H1 (cell line): ENCODE measurements around the gene ADGRA3. TPM values are rescaled to one million over a fixed set of nuclear protein-coding genes. Genes with fewer than 3 reads are reported as not detected.
"Not testable (repeated sequence)": the region's sequence is repeated elsewhere in the genome, so short reads cannot be mapped to it uniquely, and the experiment has no call there.

Source experiments
- CTCF ChIA-PET: fragments of 300-600 bp; sonication (Branson Sonifier 250); formaldehyde crosslinking; loops from one replicate; lab custom pipeline; 2021; ENCODE audit not compliant: partially characterized antibody; lab: Charles Lee
- POLR2A ChIA-PET: fragments of 300-600 bp; sonication (Branson Sonifier 250); formaldehyde crosslinking; loops from one replicate; lab custom pipeline; 2021; ENCODE audit warnings: inconsistent platforms; ENCODE audit not compliant: partially characterized antibody; lab: Charles Lee
- DNase-seq, 2 experiments: peaks; one replicate each; pipeline versions ENCODE4 v3.0.0 to v3.0.0-alpha.2; 2010 to 2022; ENCODE audit warnings: low spot score in 2 of 2, low read depth in 1 of 2, mixed read lengths in 1 of 2
- FAIRE-seq: peaks from 2 replicates; lab custom pipeline; 2011; peaks lifted over from hg19 to GRCh38; lab: Jason Lieb, UNC
- H2AFZ ChIP-seq: 2 replicates; pipeline ENCODE4 v1.8.1; 2012; ENCODE audit warnings: low read length, inconsistent platforms
- H2AK5ac ChIP-seq: 2 replicates; pipeline ENCODE4 v1.6.1; 2013; ENCODE audit warnings: low read depth, low read length
- H2BK120ac ChIP-seq: replicated peaks from 2 replicates; pipeline ENCODE3; 2013; ENCODE audit warnings: low read depth, low read length, inconsistent platforms
- H2BK12ac ChIP-seq: 2 replicates; pipeline ENCODE4 v1.6.1; 2013; ENCODE audit warnings: low read depth, low read length
- H2BK15ac ChIP-seq: 2 replicates; pipeline ENCODE4 v1.6.1; 2013; ENCODE audit warnings: low read length
- H2BK20ac ChIP-seq: 2 replicates; pipeline ENCODE4 v1.6.1; 2013; ENCODE audit warnings: low read length
- H2BK5ac ChIP-seq: 2 replicates; pipeline ENCODE4 v1.6.1; 2013; ENCODE audit warnings: low read depth, low read length
- H3K14ac ChIP-seq: 2 replicates; pipeline ENCODE4 v1.6.1; 2013; ENCODE audit warnings: inconsistent platforms; ENCODE audit not compliant: insufficient read length
- H3K18ac ChIP-seq: 2 replicates; pipeline ENCODE4 v1.6.1; 2013; ENCODE audit warnings: low read length; ENCODE audit errors: extremely low read depth
- H3K23ac ChIP-seq: 2 replicates; pipeline ENCODE4 v1.6.1; 2013; ENCODE audit warnings: inconsistent platforms; ENCODE audit not compliant: insufficient read length
- H3K23me2 ChIP-seq: 2 replicates; pipeline ENCODE4 v1.6.1; 2013; ENCODE audit warnings: low read depth, low read length
- H3K27ac ChIP-seq: 2 replicates; pipeline ENCODE4 v1.6.1; 2011; ENCODE audit warnings: low read depth, low read length, inconsistent platforms
- H3K27me3 ChIP-seq, 4 experiments: replicated peaks in 1 of 4; 1 replicate in 1 of 4; 2 replicates in 3 of 4; pipeline versions ENCODE4 v1.6.1 to v1.8.1; 2011 to 2013; ENCODE audit warnings: low read length in 3 of 4, mild to moderate bottlenecking in 3 of 4, inconsistent platforms in 2 of 4, mixed read lengths in 2 of 4, moderate library complexity in 1 of 4; ENCODE audit not compliant: control insufficient read depth in 3 of 4, insufficient read depth in 3 of 4; ENCODE audit errors: extremely low read depth in 1 of 4
- H3K36me3 ChIP-seq, 4 experiments: 2 replicates each; pipeline versions ENCODE4 v1.6.1 to v1.8.1; 2011 to 2013; ENCODE audit warnings: mild to moderate bottlenecking in 4 of 4, low read length in 3 of 4, moderate library complexity in 2 of 4, control low read depth in 1 of 4, inconsistent platforms in 1 of 4; ENCODE audit not compliant: insufficient read depth in 4 of 4, control insufficient read depth in 2 of 4
- H3K4ac ChIP-seq: replicated peaks from 2 replicates; pipeline ENCODE3; 2013; ENCODE audit warnings: low read length, low read depth, mixed read lengths, inconsistent platforms; ENCODE audit not compliant: insufficient read length
- H3K4me1 ChIP-seq, 4 experiments: replicated peaks in 1 of 4; 1 replicate in 1 of 4; 2 replicates in 3 of 4; pipeline versions ENCODE4 v1.6.1 to v1.8.1; 2011 to 2013; ENCODE audit warnings: low read length in 3 of 4, inconsistent platforms in 2 of 4, mixed read lengths in 1 of 4; ENCODE audit not compliant: insufficient read depth in 4 of 4, control insufficient read depth in 3 of 4
- H3K4me2 ChIP-seq, 2 experiments: 2 replicates each; pipeline versions ENCODE4 v1.6.1 to v1.8.1; 2011 to 2013; ENCODE audit warnings: low read depth in 2 of 2, low read length in 2 of 2, control low read depth in 1 of 2, inconsistent platforms in 1 of 2, mild to moderate bottlenecking in 1 of 2; ENCODE audit not compliant: insufficient read depth in 1 of 2
- H3K4me3 ChIP-seq, 4 experiments: fragments of 200-600, 300-600 bp in 1 of 4; sonication (generic), shearing (Covaris generic), sonication (Bioruptor Twin) in 1 of 4; 2 replicates each; pipeline versions ENCODE4 v1.5.1 to v1.8.1; 2011 to 2016; ENCODE audit warnings: low read length in 4 of 4, low read depth in 3 of 4, control low read depth in 2 of 4, inconsistent platforms in 2 of 4, mild to moderate bottlenecking in 2 of 4, mixed read lengths in 1 of 4, moderate library complexity in 1 of 4; ENCODE audit not compliant: insufficient read depth in 2 of 4; ENCODE audit errors: extremely low read depth in 1 of 4
- H3K56ac ChIP-seq: replicated peaks from 2 replicates; pipeline ENCODE3; 2013; ENCODE audit warnings: low read depth, mild to moderate bottlenecking, mixed read lengths, low read length, inconsistent platforms; ENCODE audit not compliant: insufficient read length
- H3K79me1 ChIP-seq: 2 replicates; pipeline ENCODE4 v1.6.1; 2013; ENCODE audit warnings: low read depth, low read length, control low read depth
- H3K79me2 ChIP-seq, 2 experiments: 2 replicates each; pipeline versions ENCODE4 v1.6.1 to v1.8.1; 2012 to 2013; ENCODE audit warnings: low read length in 2 of 2, mild to moderate bottlenecking in 2 of 2, inconsistent platforms in 1 of 2; ENCODE audit not compliant: insufficient read depth in 2 of 2, control insufficient read depth in 1 of 2
- H3K9ac ChIP-seq, 4 experiments: replicated peaks in 1 of 4; 1 replicate in 1 of 4; 2 replicates in 3 of 4; pipeline versions ENCODE4 v1.6.1 to v1.8.1; 2011 to 2013; ENCODE audit warnings: low read depth in 3 of 4, low read length in 3 of 4, control low read depth in 2 of 4, mild to moderate bottlenecking in 2 of 4, moderate library complexity in 2 of 4, inconsistent platforms in 1 of 4; ENCODE audit errors: extremely low read depth in 1 of 4
- H3K9me3 ChIP-seq, 2 experiments: 2 replicates each; pipeline versions ENCODE4 v1.6.1 to v1.8.1; 2012 to 2013; ENCODE audit warnings: mild to moderate bottlenecking in 2 of 2, moderate library complexity in 2 of 2, control low read depth in 1 of 2, inconsistent platforms in 1 of 2, low read depth in 1 of 2, low read length in 1 of 2, mixed read lengths in 1 of 2; ENCODE audit not compliant: insufficient read depth in 2 of 2
- H4K20me1 ChIP-seq, 2 experiments: replicated peaks in 1 of 2; 2 replicates each; pipeline versions ENCODE3 to v1.8.1; 2011 to 2013; ENCODE audit warnings: inconsistent platforms in 2 of 2, low read length in 2 of 2, mild to moderate bottlenecking in 1 of 2; ENCODE audit not compliant: insufficient read depth in 2 of 2, control insufficient read depth in 1 of 2
- H4K5ac ChIP-seq: 2 replicates; pipeline ENCODE4 v1.6.1; 2013; ENCODE audit warnings: low read length, low read depth, mixed read lengths, inconsistent platforms; ENCODE audit not compliant: insufficient read length
- H4K8ac ChIP-seq: 2 replicates; pipeline ENCODE4 v1.8.0; 2013; ENCODE audit warnings: mild to moderate bottlenecking, moderate library complexity, low read length, inconsistent platforms; ENCODE audit not compliant: insufficient read depth; ENCODE audit errors: extremely low read depth
- H4K91ac ChIP-seq: replicated peaks from 2 replicates; pipeline ENCODE3; 2013; ENCODE audit warnings: low read length, mixed read lengths, inconsistent platforms; ENCODE audit not compliant: insufficient read length
- NANOG ChIP-seq: IDR thresholded peaks from 2 replicates; pipeline ENCODE4 v1.6.1; 2011; ENCODE audit warnings: low read length, low read depth, mild to moderate bottlenecking, inconsistent platforms; ENCODE audit not compliant: insufficient read depth, poor library complexity, severe bottlenecking
- WGBS, 2 experiments: shearing (Covaris generic) in 1 of 2; methylation state at CpG; one replicate each; pipeline versions ENCODE4 v1.1.6 to v1.1.7; 2013 to 2015; ENCODE audit warnings: low lambda C conversion rate in 2 of 2, mixed read lengths in 2 of 2, inconsistent platforms in 1 of 2, low coverage in 1 of 2, missing lambda C conversion rate in 1 of 2; ENCODE audit not compliant: insufficient replicate concordance in 2 of 2, insufficient coverage in 1 of 2, insufficient read length in 1 of 2; ENCODE audit errors: extremely low coverage in 1 of 2, missing lambda C conversion rate in 1 of 2; 5-methylcytosine and 5-hydroxymethylcytosine counted together
- polyA plus RNA-seq, 7 experiments: library from polyadenylated mRNA; depleted of rRNA in 3 of 7; stranded (reverse) in 5 of 7; unstranded in 2 of 7; fragments of >200 nt in 5 of 7; fragments of 200-250 nt in 2 of 7; gene quantifications; 1 replicate in 5 of 7; 2 replicates in 1 of 7; 4 replicates in 1 of 7; pipeline versions ENCODE4 v1.2.1 to v1.2.3, GENCODE V29; 2011 to 2013; ENCODE audit warnings: missing spikeins in 2 of 7, mixed read lengths in 2 of 7
- total RNA-seq: library from RNA; stranded (reverse); fragmentation: NEBNext Ultra II Directional; extraction: Animal tissue kit (Norgen Biotek cat#: 25700); gene quantifications from 2 replicates; pipeline ENCODE4 v1.2.1, GENCODE V29; 2021

The ADGRA3 gene
- total and polyA plus RNA-seq, 2 of the 8 experiments (the other 6 are each of a cell fraction or from before 2014, with no cell fraction given), result 31.5 to 63.0 TPM

DNA sequence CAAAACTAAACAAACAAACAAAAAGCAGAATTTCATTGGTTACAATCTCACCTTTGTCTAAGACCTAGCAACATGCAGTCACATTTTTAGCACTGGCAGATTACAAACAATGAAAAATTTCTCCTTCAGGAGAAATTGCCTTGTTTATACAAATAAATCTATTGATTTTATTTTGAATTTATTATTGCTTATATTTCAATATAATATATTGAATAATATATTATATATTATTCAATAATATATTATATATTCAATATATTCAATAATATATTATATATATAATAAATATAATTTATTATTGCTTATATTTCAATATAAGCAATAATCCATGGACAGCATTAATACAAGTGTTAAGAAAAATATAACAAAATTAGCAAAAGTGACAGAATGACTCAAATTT is 131.7 kb downstream of the ADGRA3 start (continued):
- TF ChIP-seq NANOG, result no peak

GRCh38 chr4:22382216-22382615 is 133.7 kb downstream of the ADGRA3 start:
- H3K4me2 ChIP-seq, H3K4me1 ChIP-seq, H3K27me3 ChIP-seq, H2BK120ac ChIP-seq, H4K8ac ChIP-seq, H3K14ac ChIP-seq, H2BK20ac ChIP-seq, H2AK5ac ChIP-seq, H3K4ac ChIP-seq, H3K56ac ChIP-seq, H3K23ac ChIP-seq, H3K9ac ChIP-seq, H4K5ac ChIP-seq, H2BK12ac ChIP-seq, H3K27ac ChIP-seq, H3K79me2 ChIP-seq, H3K4me3 ChIP-seq, FAIRE-seq, H4K91ac ChIP-seq, H4K20me1 ChIP-seq, H2BK15ac ChIP-seq, H3K23me2 ChIP-seq, H3K79me1 ChIP-seq, H3K18ac ChIP-seq, POLR2A ChIA-PET, H2BK5ac ChIP-seq, H3K9me3 ChIP-seq, H2AFZ ChIP-seq, DNase-seq: not testable (repeated sequence)
- CTCF ChIA-PET, result interaction anchor here (1.7 kb wide), 1 partner anchor 145 kb away, joined by 6 read pairs; no protein-coding TSS in a partner anchor
- WGBS, 2 experiments, result 95% methylated on average over 3 of the region's 3 CpGs; no CpG with 5 or more reads in 1 of the 2 experiments
- peaks cover 0 to 17% (median 8%) of the 10 kb centered on the region in 4 experiments; a peak in 3 of 8 replicates for H3K36me3 ChIP-seq
